NCI-H2227 treated with DMSO at 0.1 percent for 48 hours (cell line): Measurements from ENCODE around the gene KRT36.
A peak's percentile ranks its signal among the peaks of the same experiment; 100 is the strongest.

Source experiments
- DNase-seq: peaks from one replicate; lab custom pipeline; 2025; lab: John Stamatoyannopoulos, UW

The KRT36 gene

DNA sequence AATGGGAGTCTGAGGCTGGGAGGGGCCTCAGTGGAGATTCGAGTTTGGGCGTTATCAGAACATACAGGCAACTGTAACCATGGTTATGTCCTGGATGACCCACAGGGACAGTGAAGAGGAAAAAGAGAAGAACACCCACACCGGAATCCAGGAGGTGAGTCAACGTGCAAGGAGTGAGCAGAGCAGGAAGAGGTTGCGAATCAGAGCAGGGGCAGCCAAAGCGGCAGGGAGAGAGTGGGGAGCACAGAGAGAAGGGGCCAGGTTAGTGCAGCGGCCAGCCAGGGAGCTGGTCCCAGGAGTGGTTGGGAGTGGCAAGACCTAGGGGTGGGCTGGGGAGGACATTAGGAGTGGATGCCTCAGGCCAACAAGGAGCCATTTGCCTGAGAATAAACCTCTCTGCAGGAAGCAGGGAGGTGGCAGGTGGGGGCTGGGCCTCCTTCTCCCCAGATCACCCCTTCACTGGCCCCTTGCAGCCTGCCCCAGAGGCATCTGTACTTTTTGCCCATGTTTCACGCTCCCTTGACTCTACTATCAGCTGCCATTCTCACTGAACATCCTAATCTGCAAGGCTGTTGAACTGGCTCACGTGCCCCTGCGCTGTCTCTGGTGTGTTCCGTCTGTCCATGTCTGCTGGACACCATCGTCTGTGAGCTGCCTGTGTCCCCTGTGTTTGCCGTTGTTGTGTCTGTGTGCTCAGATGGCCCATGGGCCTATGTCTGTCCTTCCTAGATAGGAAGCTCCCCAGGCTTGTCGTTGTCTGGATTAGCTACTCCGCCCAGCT, 10.6 kb upstream of the KRT36 start:
- DNase-seq, result no peak

DNA sequence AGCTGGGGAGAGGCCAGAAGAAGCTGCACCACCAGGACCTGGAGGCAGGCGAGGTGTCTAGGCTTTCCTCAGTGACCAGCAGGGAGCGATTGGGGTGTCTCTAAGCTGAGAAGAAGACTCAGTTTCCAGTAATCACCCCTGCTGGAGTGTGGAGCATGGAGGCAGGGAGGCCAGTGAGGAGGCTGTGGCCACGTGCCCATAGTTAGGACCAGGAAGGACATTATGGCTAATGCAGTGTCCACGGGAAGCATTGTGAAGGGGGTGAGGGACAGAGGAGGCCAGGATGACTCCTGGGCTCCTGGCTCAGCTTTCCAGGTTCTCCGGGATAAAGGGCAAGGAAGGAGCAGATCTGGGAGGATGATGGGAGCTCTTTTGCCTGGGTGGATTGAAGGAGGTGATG, 10.0 kb upstream of the KRT36 start:
- DNase-seq, result no peak

DNA sequence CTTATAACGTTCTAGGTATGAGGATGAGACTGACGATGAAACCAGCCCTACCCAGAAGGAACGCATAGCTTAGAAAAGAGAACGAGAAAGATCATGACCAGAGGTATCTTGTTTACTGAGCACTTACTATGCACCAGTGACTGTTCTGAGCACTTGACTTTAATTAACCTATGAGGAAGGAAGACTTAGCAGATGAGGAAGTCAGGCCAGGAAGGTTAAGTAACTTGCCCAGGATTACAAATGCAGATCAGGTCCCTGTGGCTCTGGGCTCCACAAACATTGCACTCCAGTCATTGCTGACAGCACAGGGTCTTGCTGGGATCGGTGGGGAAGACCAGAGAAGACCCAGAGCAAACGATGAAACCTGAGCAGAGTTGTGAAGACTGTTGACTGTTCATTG, 8.6 kb upstream of the KRT36 start:
- DNase-seq, result no peak

DNA sequence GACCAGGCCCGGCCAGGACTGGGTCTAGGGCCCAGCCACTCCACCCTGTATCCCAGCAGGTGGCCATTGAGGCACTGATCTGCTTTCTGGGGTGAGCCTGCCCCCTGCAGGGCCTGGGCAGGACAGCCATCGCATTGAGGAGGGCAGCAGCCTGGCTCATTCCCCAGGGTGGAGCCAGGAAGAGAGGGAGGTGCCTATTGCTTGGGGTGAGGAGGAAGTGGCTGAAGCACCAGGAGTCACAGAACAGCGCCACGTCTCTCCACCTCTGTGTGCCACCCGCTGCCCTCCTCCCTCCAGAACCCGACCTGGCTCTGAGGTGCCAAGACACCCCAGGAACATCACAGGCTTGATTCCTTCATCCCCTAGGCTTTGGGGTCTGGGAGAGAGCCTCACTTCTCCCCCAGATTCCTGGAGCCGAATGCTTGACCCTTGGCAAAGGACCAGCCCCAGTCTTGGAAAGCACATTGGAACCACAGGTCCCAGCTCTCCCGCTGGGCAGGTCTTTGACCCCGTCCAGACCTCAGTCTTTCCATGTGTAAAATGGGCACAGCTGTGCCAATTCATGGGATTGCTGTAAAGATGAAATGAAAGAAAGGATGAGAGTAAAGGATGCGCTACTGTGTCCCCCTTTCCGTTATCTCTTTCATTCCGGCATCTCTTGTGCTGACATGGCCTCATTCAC, 7.2 kb upstream of the KRT36 start:
- no peak for DNase-seq

DNA sequence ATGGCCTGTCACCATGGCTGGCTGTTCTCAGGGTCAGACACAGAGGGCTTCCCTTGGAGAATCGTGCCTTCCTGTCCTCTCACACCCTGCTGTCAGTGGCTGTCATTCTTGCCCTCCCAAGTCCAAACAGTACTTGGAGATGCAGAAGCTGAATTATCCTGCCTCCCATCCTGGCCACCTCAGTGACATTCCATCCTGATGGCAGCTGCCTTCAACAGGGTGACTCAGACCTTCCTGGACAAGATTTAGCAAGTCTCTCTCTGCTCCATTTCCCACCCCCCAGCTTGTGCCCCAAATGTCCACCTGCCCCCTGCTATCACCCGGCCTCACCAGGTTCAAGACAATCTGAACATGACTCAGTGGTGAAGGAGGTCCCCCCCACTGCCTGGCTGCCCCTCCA, 4.8 kb upstream of the KRT36 start:
- DNase-seq, result no peak

DNA sequence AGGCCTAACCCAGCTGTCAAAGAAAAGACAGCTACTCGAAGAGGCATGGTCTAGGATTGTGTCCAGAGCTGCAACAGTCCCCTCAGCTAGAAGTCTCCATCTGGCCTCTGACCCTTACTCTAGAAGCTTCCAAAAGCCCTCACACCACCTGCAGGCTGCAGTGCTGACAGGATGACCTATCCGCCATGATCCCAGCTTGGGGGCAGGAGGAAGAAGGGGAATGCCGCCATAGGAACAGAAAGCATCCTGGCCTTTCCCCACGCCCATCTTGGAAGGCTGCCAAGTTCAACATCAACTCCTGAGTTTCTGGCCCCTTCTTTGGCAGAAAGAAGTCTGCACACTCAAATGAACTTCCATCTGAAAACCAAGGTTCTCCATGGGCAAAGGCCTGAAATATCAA, 3.1 kb upstream of the KRT36 start:
- DNase-seq, result peak; percentile 64

DNA sequence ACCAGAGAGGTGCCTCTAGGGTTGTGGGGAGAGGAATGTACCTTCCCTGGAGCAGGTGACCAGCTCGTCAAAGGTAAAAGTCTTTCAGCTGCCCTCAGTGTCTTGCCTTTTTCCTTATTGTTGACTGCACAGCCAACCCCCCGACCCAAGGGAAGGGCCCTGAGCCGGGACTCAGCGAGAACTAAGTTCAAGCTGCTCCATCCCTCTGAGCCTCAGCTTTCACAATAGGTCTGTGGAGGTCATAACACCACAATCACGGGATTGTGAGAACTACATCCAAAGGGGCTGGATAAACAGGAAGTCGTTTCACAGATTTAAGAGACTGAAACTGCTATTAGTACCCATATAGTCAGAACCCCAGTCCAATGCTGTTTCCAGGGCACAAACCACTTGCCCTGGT, 2.6 kb upstream of the KRT36 start:
- DNase-seq, result no peak

DNA sequence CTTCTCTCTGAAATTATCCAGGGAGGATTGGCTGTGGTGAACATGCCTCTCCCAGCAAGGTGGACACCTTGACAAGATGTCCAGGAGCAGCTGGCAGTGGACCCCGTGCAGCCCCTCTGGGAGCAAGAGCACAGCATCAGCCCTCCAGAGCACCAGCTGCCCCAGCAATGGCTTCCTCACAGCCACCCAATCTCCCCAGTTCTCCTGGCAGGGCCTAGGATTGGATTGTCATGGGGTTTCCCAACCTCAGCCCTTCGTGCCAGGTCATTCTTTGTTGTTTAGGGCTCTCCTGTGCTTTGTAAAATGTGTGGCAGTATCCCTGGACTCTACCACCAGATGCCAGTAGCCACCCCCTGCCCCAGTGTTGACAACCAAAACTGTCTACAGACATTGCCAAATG, 1.8 kb upstream of the KRT36 start:
- DNase-seq, result no peak

DNA sequence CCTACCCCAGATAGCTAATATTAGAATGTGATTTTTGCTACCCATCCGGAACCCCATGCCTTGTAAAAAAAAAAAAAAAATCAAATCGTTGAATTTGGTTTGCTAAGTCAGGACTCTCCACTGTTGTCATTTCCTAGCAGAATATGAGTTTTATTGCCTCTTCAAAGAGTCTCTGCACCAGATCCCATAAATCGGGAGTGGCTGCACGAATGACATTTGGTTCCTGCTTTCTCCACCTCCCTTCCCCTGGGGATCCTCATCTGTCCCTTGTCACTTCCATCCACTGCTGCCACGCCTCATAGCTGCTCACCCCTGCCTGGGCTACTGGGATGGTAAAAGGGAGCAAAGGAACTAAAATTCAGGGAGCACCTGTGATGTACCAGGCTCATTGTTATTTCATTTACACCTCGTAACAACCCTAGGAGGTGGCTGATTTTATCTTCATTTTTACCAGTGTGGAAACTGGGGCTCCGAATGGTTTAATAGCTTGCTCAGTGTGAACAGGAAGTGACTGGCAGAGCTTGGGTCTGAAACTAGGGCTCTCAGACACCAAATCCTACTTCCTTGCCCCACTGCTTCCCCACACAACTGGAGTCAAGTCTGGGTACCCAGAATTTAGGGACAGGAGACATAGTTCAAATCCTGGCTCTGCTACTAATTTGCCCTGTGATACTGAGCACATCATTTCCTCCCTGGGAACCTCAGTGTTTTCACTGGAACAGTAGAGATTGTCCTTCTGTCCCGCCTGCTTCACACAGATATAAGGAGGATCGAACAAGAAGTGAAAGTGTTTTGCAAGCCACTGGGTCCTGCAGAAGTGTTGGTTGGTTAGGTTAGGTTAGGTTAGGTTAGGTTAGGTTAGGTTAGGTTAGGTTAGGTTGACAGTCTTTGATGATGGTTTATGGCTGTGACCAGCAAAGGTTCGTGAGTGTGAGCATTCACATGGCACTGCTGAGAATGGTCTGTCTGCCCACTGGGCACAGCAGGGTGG, 585 bp upstream of the KRT36 start:
- DNase-seq, result no peak

DNA sequence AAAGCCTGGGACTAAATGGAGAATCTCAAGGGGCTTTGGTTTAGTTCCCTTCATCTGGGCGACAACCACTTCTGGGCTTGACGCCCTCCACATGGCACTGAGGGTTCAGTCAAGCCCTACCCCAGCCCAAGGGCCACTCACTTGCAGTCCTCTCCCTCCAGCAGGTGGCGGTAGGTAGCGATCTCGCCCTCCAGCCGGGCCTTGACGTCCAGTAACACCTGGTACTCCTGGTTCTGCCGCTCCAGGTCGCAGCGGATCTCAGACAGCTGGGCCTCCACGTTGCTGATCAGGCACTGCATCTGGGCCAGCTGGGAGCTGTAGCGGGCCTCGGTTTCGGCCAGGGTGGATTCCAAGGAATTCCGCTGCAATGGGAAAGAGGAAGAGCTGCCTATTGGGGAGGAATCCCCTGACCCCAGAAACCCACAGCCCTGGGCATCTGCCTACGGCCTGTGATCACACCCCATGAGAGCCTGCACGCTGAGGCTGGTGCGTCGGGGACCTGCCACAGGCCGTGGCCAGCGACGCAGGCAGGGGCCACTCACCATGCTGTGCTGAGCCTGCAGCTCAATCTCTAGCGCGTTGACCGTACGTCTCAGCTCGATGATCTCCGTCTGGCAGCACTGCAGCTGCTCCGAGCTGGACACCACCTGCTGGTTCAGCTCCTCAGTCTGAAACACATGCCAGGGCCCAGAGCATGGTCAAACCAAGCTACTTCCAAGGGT, 2.7 kb downstream of the KRT36 start:
- DNase-seq, result no peak

DNA sequence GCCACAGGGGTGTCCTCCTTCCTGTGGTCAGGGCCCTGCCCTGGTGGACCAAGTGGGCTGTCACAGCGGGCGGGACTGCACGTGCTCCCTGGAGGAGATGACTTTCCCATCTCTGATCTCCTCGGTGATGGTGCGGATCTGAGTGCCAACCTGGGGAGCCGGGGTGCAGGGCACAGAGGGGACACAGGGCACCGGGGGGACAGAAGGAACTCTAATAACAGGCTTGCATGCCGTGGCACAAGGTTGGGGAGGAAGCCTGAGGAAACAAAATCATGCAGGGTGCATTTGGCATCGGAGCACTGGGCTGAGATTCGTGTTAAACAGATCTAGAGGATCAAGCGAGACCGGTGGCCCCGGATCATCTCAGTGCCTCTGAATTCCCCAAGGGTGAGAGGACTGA, 3.4 kb downstream of the KRT36 start:
- DNase-seq, result no peak

DNA sequence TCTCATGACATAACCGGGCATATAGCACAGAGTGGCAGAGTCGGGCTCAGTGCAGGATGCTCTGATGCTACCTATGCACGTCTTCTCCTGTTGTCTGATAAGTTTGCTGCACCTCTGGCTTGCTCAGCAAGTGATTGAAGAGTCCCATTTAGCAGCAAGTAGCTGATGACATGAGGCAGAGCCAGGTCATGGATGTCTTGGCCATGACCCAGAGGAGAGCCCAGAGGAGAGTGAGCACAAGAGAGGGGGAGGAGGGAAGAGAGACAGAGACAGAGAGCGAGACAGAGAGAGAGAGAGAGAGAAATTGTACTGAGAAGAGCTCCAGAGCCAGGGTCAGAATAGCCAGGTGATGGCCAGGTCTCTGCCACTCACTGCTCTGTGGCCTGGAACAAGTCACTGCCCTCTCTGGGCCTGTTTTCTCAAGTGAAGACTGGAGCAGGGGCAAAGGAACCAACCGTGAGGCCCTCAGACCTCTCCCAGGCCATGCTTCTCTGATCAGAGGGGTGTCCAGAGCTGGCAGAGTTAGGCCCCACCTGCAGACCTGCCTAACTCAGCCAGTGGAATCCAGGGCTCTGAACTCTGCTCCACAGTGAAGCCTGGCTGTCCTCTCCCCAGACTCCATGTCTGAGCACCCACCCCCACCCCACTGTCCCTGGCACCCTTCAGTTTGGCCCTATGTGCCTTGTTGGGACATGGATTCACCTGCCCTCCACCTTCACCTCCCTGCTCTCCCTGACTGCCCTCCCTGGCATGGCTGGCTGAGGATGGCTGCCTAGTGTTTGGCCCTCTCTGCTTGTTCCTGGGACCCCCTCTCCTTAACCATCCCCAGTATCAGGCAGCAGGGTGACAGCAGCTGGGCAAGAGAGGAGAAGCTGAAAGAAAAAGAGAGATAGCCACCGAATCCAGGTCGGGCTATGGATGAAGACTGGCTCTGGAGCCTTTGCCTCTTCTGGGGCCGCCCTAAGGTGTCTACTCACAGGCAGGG, 4.5 kb downstream of the KRT36 start:
- no peak for DNase-seq

DNA sequence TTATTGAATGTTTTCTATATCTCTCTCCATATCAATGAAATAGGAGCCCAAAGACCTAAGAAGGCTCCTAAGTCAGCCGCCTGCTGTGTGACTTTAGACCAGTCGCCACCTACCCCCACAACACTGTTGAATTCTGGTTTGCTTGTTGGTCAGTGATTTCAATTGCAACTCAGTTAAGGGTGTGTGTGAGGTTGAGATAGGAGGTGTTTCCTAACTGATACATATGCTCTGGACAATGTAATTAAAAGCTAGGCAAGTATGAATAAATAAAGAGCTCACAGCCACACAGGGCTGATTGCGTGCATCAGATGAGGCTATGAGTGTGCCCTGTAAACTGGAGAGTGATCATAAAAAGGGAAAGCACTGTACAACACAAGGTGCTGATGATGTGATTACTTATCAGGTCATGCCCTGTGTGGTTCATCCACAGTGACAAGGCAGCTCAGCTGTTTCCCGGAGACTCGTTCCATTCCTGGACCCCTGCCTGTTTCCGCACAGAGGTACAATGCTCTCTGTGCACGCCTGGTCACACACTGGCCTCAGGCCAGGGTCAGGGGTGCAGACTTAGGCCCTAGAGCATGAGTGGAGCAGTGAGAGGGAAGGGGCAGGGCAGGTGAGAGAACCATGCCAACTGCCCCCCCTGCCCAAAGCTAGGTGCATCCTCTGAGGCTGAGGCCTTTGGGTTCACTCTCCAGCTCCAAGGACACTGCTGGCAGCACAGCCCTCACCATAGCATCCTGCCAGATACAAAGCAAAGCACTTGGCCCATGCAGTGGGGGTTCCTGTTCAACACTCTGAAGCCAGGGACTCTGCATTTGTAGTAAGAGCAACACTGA, 5.5 kb downstream of the KRT36 start:
- DNase-seq, result no peak

DNA sequence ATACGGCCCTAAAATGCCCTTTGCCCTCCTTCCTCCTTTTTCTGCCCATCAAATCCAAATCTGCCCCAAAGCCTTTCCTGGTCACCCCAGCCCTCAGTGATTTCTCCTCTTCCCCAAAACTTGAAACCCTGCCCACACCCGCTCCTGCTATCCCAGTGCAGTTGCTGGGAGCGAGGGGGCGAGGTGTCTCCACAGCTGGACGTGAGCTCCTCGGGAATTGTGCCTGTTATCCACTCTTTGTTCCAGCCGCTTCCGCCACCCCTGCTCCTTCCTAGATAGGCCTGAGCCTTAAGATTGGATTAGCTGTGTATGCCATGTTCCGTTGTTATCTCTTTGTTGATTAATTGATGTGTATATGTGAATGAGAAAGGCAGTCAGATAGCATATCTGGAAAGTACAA, 6.2 kb downstream of the KRT36 start:
- DNase-seq, result no peak

DNA sequence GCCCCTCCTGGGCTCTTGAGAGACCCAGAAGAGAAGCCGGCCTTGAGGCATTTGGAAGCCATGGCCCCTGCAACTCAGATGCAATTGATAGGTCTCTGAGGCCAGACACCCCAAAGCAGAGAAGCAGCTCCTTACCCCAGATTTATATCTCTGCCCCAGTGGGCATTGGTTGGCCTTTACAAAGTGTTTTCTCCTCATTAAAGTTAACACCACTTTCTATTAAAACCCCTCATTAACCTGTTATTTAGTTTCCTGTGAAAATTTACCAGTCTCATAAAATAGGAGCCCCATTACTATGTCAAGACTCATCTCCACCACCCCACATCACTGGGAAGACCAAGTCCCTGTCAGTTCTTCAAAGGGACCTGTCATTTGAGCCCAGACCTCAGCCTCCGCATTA, 8.7 kb downstream of the KRT36 start, which contains the start of gene KRT35:
KRT35 (minus strand) TSS at position 116 of the 400 bp plus-strand sequence; CDS start at position 62, 54 bp downstream.
- DNase-seq, result no peak

DNA sequence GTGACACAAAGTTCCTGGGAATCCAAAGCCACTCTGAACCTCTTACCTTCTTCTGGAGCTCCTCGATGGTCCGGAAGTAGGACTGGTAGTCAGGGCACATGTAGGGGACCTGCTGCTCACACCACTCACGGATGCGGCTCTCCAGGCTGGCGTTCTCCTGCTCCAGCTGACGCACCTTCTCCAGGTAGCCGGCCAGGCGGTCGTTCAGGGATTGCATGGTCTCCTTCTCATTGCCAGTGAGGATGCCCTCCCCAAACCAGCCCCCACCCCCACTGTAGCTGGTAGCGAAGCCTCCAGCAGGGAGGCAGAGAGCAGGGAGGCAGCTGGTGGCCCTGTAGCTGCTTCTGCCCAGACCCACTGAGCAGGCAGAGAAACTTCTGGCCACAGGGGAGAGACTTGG, 9.1 kb downstream of the KRT36 start:
- DNase-seq, result no peak

DNA sequence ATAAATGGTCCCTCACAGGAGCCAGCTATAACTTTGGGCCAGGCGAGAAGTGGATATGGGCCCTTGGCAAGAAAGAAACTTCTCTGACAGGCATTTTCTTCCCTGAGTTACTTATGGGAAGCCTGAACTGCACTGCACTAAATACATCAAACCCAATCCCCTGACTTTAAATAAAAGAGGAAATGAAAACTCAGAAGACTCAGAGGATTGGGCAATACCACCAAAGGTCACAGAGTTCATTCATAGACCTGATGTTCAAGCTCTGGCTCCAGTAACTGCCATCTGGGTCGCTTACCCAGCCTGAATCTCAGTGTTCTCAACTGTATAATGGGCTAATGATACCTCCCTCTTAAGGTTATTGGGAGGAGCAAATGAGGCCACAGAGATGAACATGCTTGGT, 9.6 kb downstream of the KRT36 start:
- DNase-seq, result no peak

DNA sequence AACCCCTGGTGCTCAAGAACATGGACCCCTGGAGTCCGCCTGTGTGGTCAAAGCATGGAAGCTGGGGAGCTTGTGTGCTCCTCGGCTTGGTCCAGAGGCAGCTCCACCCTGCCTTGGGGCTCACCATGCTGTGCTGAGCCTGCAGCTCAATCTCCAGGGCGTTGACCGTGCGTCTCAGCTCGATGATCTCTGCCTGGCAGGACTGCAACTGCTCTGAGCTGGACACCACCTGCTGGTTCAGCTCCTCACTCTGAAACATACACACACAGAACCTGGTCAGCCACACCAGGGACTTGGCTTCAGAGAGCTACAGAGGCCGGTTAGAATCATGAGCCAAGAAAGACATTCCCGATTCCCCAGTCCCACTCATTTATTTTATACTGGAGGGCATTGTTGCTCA, 11.5 kb downstream of the KRT36 start:
- DNase-seq, result no peak
